Pulmonary artery endothelial cell (primary cell): Measurements from ENCODE around the gene TPRX2. TPM values are rescaled to one million over a fixed set of nuclear protein-coding genes. Genes with fewer than 3 reads are reported as not detected.

Experiments
- total RNA-seq: library from RNA; depleted of rRNA; stranded (reverse); fragments of >200 nt; gene quantifications from 2 replicates; pipeline ENCODE4 v1.2.3, GENCODE V29; 2014

Gene TPRX2
- total RNA-seq, 1 donor from 2014 or later: not detected

Other genes with a start within 250 kb of the TPRX2 start
- 97.5 and 98.8 TPM in 2 replicates for gene EHD2, start 145.8 kb upstream of the TPRX2 start, total RNA-seq
- gene NOP53, start 113.7 kb upstream of the TPRX2 start, total RNA-seq: 73.4 and 129 TPM in 2 replicates
- 212 and 296 TPM in 2 replicates for gene SELENOW, start 80.5 kb upstream of the TPRX2 start, total RNA-seq
- gene TPRX1, start 54.7 kb upstream of the TPRX2 start, total RNA-seq: not detected in 2 replicates
- not detected in 2 replicates for gene CRX, start 37.3 kb upstream of the TPRX2 start, total RNA-seq
- not detected in 2 replicates for gene SULT2A1, start 27.1 kb downstream of the TPRX2 start, total RNA-seq
- not detected in 2 replicates for gene BSPH1, start 132.9 kb downstream of the TPRX2 start, total RNA-seq
- not detected in 2 replicates for gene ELSPBP1, start 135.4 kb downstream of the TPRX2 start, total RNA-seq
- not detected in 2 replicates for gene CABP5, start 184.8 kb downstream of the TPRX2 start, total RNA-seq